ENCODE measurements around the gene CPLX1. TPM values are rescaled to one million over a fixed set of nuclear protein-coding genes. Genes with fewer than 3 reads are reported as not detected.

CPLX1 gene
- total RNA-seq, 2 donors from 2014 or later = 1.0 to 1.9 TPM

DNA sequence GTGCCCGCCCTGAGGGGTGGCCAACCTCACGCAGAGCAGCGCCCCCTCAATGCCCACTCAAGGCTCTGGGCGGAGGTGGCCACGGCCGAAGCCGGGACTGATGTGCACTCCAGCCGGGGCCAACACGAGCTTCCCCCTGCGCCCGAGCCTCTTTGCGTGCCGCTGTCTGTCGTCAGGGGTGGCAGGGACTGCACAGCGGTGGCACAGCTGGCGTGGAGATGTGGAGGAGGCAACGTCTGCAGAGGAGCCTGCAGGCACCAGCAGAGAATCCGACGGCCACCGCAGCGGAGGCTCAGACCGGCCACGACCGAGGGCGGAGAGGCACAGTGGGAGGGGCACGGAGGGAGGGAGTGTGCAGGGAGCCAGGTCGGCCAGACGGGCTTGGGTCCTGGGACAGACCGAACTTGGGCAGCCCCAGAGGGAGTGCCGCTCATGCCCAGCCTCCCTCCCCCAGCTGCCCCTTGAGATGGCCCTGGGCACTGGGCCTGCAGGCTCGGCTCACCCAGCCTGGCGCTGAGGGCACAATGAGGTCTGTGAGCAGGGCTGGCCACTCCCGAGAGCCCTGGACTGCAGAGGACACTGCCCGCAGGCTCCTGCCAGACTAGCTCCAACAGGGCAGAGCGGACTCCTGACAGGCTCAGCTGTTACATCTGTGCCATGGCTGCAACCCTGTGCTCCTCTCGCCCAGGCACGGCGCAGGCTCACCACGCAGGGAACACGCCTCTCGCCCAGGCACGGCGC is 46.5 kb upstream of the CPLX1 start:
- WGBS, 2 experiments (ENCODE audit: insufficient coverage in 1 of 2, insufficient read length in 1 of 2) = 92 to 93% methylated on average over 23 to 43 of the region's 43 CpGs
- no peak overlapping the region for H3K4me3 ChIP-seq (ENCODE audit: low read length)
- no peaks in the 10 kb centered on the region for H3K9me3 ChIP-seq (ENCODE audit: control insufficient read depth, low read length)
- H3K9ac ChIP-seq (ENCODE audit: extremely low read depth, low read length, poor library complexity, severe bottlenecking) = no peak overlapping the region
- Mint-ChIP-seq H3K36me3 (ENCODE audit: low read depth) (peaks cover 59% of the 10 kb centered on the region), H3K9me3 (no peaks in the 10 kb centered on the region), H3K27ac (no peak overlapping the region), H3K27me3 (ENCODE audit: insufficient read depth) (no peaks in the 10 kb centered on the region), H3K4me1 (no peaks in the 10 kb centered on the region), H3K4me3 (no peak overlapping the region)
- peaks cover 41% of the 10 kb centered on the region for H3K36me3 ChIP-seq (ENCODE audit: control insufficient read depth, insufficient read depth, low read length)
- H3K27me3 ChIP-seq (ENCODE audit: control insufficient read depth, insufficient read depth, low read length, poor library complexity, severe bottlenecking) = no peaks in the 10 kb centered on the region
- TF ChIP-seq, protein P1, sequence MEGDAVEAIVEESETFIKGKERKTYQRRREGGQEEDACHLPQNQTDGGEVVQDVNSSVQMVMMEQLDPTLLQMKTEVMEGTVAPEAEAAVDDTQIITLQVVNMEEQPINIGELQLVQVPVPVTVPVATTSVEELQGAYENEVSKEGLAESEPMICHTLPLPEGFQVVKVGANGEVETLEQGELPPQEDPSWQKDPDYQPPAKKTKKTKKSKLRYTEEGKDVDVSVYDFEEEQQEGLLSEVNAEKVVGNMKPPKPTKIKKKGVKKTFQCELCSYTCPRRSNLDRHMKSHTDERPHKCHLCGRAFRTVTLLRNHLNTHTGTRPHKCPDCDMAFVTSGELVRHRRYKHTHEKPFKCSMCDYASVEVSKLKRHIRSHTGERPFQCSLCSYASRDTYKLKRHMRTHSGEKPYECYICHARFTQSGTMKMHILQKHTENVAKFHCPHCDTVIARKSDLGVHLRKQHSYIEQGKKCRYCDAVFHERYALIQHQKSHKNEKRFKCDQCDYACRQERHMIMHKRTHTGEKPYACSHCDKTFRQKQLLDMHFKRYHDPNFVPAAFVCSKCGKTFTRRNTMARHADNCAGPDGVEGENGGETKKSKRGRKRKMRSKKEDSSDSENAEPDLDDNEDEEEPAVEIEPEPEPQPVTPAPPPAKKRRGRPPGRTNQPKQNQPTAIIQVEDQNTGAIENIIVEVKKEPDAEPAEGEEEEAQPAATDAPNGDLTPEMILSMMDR (conservative IDR thresholded peaks at IDR 0.05) = no peak
- no peak for DNase-seq
- H3K4me1 ChIP-seq (ENCODE audit: control insufficient read depth, insufficient read depth, low read length) = no peaks in the 10 kb centered on the region
- no peak overlapping the region for H3K27ac ChIP-seq (ENCODE audit: low read depth, low read length)

DNA sequence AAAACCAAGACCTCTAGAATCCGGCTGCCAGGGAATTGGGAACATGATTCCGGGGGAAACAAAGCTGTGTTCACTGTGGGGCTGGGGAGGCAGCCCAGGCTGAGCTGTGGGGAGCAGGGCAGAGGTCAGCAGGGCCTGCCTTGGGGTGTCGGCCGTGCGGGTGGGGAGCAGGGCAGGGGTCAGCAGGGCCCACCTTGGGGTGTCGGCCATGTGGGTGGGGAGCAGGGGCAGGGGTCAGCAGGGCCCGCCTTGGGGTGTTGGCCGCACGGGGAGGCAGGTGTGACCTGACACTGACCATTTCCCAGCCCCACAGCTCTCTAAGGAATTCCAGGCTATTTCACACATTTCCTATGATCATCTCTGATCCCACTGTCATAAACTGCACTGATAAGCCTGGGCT is 45.6 kb upstream of the CPLX1 start:
- Histone ChIP-seq H3K36me3 (ENCODE audit: control insufficient read depth, insufficient read depth, low read length) (peaks cover 39% of the 10 kb centered on the region), H3K9ac (ENCODE audit: extremely low read depth, low read length, poor library complexity, severe bottlenecking) (no peak overlapping the region), H3K4me1 (ENCODE audit: control insufficient read depth, insufficient read depth, low read length) (no peaks in the 10 kb centered on the region), H3K27me3 (ENCODE audit: control insufficient read depth, insufficient read depth, low read length, poor library complexity, severe bottlenecking) (no peaks in the 10 kb centered on the region), H3K4me3 (ENCODE audit: low read length) (no peak overlapping the region), H3K27ac (ENCODE audit: low read depth, low read length) (no peak overlapping the region), H3K9me3 (ENCODE audit: control insufficient read depth, low read length) (no peaks in the 10 kb centered on the region)
- Mint-ChIP-seq H3K9me3 (no peaks in the 10 kb centered on the region), H3K4me3 (no peak overlapping the region), H3K27me3 (ENCODE audit: insufficient read depth) (no peaks in the 10 kb centered on the region), H3K27ac (no peak overlapping the region), H3K36me3 (ENCODE audit: low read depth) (peaks cover 51% of the 10 kb centered on the region), H3K4me1 (no peaks in the 10 kb centered on the region)
- WGBS, 2 experiments (ENCODE audit: insufficient coverage in 1 of 2, insufficient read length in 1 of 2) = 89 to 90% methylated on average over 2 to 9 of the region's 9 CpGs
- TF ChIP-seq, protein P1 (conservative IDR thresholded peaks at IDR 0.05) = no peak
- no peak for DNase-seq

DNA sequence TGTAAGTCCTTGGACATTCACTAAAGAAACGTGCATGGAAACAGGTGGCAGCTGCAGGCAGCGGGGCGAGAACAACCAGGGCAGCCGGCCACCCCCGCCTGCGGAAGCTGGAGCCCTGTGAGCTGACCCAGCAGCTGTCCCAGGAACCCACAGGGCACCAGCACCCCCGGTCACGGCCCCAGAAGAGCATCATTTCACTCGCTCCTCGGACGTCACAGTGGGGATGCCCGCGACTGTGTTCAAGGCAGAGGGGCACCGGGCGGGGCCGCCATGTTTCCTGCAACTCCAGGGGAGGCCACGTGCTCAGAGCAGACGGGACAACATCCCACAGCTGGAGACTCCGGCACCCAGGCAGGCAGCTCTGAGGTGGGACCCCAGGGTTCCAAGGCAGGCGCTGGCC is 45.0 kb upstream of the CPLX1 start:
- Histone ChIP-seq H3K27me3 (ENCODE audit: control insufficient read depth, insufficient read depth, low read length, poor library complexity, severe bottlenecking) (no peaks in the 10 kb centered on the region), H3K9me3 (ENCODE audit: control insufficient read depth, low read length) (no peaks in the 10 kb centered on the region), H3K27ac (ENCODE audit: low read depth, low read length) (no peak overlapping the region), H3K36me3 (ENCODE audit: control insufficient read depth, insufficient read depth, low read length) (peaks cover 36% of the 10 kb centered on the region), H3K9ac (ENCODE audit: extremely low read depth, low read length, poor library complexity, severe bottlenecking) (no peak overlapping the region), H3K4me1 (ENCODE audit: control insufficient read depth, insufficient read depth, low read length) (no peaks in the 10 kb centered on the region), H3K4me3 (ENCODE audit: low read length) (no peak overlapping the region)
- no peak for DNase-seq
- Mint-ChIP-seq H3K27ac (no peak overlapping the region), H3K36me3 (ENCODE audit: low read depth) (peaks cover 54% of the 10 kb centered on the region), H3K4me3 (no peak overlapping the region), H3K4me1 (no peaks in the 10 kb centered on the region), H3K9me3 (no peaks in the 10 kb centered on the region), H3K27me3 (ENCODE audit: insufficient read depth) (no peaks in the 10 kb centered on the region)
- TF ChIP-seq, protein P1 (conservative IDR thresholded peaks at IDR 0.05) = no peak
- WGBS, 2 experiments (ENCODE audit: insufficient coverage in 1 of 2, insufficient read length in 1 of 2) = 92 to 93% methylated on average over 19 to 20 of the region's 20 CpGs
